Measurements from ENCODE around the gene SLC52A1. TPM values are rescaled to one million over a fixed set of nuclear protein-coding genes. Genes with fewer than 3 reads are reported as not detected.

Gene SLC52A1
- total and polyA plus RNA-seq, 11 donors: 0.12 TPM; not detected in 10

DNA sequence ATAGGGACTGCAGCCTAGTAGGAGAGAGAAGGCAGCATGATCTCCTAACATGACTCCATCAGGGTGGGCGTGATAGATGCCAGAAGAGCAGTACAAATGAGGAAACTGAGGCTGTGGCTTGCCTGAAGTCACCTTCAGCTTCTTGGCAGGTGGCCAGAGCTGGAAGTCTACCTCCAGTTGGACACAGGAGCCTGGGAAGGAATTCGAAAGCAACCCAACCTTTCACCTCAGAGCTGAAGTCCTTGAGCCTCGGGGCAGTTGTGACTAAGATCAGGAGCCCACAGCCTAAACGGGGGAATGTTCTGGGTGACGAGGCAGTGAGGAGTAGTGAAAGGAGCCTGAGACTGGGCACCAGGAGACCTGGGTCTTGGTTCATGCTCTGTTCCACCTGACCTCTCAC lies 9.4 kb upstream of the SLC52A1 start:
- WGBS, 4 donors: 92 to 93% (median 92%) methylated on average over 3 to 5 of the region's 5 CpGs
- TF ChIP-seq, protein P1, sequence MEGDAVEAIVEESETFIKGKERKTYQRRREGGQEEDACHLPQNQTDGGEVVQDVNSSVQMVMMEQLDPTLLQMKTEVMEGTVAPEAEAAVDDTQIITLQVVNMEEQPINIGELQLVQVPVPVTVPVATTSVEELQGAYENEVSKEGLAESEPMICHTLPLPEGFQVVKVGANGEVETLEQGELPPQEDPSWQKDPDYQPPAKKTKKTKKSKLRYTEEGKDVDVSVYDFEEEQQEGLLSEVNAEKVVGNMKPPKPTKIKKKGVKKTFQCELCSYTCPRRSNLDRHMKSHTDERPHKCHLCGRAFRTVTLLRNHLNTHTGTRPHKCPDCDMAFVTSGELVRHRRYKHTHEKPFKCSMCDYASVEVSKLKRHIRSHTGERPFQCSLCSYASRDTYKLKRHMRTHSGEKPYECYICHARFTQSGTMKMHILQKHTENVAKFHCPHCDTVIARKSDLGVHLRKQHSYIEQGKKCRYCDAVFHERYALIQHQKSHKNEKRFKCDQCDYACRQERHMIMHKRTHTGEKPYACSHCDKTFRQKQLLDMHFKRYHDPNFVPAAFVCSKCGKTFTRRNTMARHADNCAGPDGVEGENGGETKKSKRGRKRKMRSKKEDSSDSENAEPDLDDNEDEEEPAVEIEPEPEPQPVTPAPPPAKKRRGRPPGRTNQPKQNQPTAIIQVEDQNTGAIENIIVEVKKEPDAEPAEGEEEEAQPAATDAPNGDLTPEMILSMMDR (IDR thresholded peaks at IDR 0.05): no peak
- no peak for TF ChIP-seq POLR2A (IDR thresholded peaks at IDR 0.05)
- Histone ChIP-seq H3K4me1 (peaks cover 0 to 6% (median 5%) of the 10 kb centered on the region in 12 donors), H3K27ac (no peak overlapping the region), H3K9me3 (no peaks in the 10 kb centered on the region), H3K36me3 (no peaks in the 10 kb centered on the region), H3K27me3 (no peaks in the 10 kb centered on the region), H3K4me3 (no peak overlapping the region)
- no peak for DNase-seq
- ATAC-seq: no peak
- intact Hi-C loops (cut with DNase I): no loop called here

DNA sequence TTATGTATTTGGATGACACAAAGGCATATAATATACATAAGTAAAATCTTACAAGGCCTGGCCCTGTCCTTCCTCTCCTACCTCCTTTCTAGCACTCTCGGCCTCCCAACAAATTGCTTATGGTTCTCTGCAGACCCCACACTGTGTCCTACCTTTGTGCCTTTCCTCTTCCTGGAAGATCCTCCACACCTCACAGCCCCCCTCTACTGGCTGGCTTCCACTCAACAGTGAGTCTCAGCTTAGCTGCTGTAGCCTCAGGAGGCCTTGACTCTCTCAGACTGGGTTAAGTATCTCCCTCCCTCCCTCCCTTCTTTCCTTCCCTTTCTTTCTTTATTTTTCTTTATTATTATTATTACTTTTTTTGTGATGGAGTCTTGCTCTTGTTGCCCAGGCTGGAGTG lies 8.3 kb upstream of the SLC52A1 start:
- no peak for DNase-seq

DNA sequence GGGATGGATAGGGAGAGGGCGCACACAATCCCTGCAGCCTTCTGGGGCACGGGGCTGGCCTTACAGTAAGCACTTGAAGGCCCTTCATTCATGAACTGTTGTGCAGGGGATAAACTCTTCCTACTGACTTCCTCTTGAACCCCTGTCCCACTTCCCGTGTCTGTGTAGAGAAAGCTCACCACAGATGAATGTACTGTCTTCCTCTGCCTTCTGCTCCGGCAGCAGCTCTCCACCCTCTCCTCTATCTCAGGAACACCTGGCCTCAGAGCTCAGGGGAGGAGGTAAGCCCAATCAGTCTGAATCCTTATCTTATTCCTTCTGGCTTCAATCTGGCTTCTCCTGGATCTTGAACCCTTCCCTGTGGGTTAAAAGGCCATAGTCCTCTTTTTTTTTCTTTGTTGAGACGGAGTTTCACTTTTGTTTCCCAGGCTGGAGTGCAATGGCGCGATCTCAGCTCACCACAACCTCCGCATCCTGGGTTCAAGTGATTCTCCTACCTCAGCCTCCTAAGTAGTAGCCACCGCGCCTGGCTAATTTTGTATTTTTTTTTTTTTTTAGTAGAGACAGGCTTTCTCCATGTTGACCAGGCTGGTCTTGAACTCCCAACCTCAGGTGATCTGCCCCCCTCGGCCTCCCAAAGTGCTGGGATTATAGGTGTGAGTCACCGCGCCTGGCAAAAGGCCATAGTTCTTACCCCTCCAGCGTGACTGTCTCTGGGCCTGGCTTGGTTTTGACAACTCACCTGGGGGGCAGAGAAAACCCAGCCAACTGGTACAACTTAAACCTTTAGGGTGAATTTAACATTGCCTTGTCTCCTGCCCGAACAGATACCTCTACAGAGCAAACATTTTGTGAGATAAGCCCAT lies 7.2 kb upstream of the SLC52A1 start:
- intact Hi-C loops (cut with DNase I): no loop called here
- no peaks in the 10 kb centered on the region for H3K36me3 ChIP-seq
- H3K4me3 ChIP-seq: peak overlapping the region in 1 of 12 donors; percentile 8
- peak overlapping the region in 1 of 12 donors; percentile 49 for H3K27ac ChIP-seq
- no peak for ATAC-seq
- WGBS, 4 donors: 85 to 89% (median 87%) methylated on average over 15 of the region's 15 CpGs
- H3K27me3 ChIP-seq: no peaks in the 10 kb centered on the region
- no peak for DNase-seq
- no peak for TF ChIP-seq POLR2A (IDR thresholded peaks at IDR 0.05)
- TF ChIP-seq, protein P1 (IDR thresholded peaks at IDR 0.05): no peak
- no peaks in the 10 kb centered on the region for H3K4me1 ChIP-seq
- H3K9me3 ChIP-seq: no peaks in the 10 kb centered on the region

More for the DNA sequence above, 8.3 kb upstream of the SLC52A1 start:
- Histone ChIP-seq H3K9me3 (no peaks in the 10 kb centered on the region), H3K27ac (no peak overlapping the region), H3K36me3 (no peaks in the 10 kb centered on the region), H3K4me1 (no peaks in the 10 kb centered on the region), H3K4me3 (no peak overlapping the region), H3K27me3 (no peaks in the 10 kb centered on the region)
- intact Hi-C loops (cut with DNase I): no loop called here
- TF ChIP-seq, protein P1 (IDR thresholded peaks at IDR 0.05): no peak
- TF ChIP-seq POLR2A (IDR thresholded peaks at IDR 0.05): no peak
- no peak for ATAC-seq
- WGBS, 4 donors: 93 to 98% (median 95%) methylated on average over 1 of the region's 1 CpG

DNA sequence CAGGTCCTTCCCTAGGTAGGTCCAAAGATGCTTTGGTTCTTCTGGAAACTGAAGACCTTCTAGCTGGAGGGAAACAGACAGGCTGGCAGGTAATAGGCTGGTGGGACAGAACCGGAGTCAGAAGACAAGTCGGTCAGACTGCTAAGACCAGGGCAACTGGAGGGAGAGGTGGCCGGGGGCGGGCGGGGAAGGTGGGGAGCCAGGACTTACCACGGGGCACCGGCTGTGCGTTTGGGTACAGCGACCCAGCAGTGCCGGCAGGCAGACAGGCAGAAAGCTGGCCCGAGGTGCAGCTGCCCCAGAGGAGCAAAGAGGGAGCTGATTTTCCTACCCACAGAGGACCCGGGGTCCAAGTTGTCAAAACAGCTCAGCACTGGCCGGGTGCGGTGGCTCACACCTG lies 575 bp downstream of the SLC52A1 start:
- 83 to 87% (median 85%) methylated on average over 14 of the region's 14 CpGs for WGBS, 4 donors
- Histone ChIP-seq H3K27ac (no peak overlapping the region), H3K4me3 (no peak overlapping the region), H3K4me1 (peaks cover 0 to 20% (median 3%) of the 10 kb centered on the region in 12 donors), H3K27me3 (peaks cover 0 to 20% (median 4%) of the 10 kb centered on the region in 9 donors), H3K9me3 (no peaks in the 10 kb centered on the region), H3K36me3 (no peaks in the 10 kb centered on the region)
- no peak for ATAC-seq
- TF ChIP-seq POLR2A (IDR thresholded peaks at IDR 0.05): no peak
- TF ChIP-seq, protein P1 (IDR thresholded peaks at IDR 0.05): no peak
- intact Hi-C loops (cut with DNase I): loop anchor here in 1 of 10 donors (5.0 kb wide), 1 partner anchor 33 kb away; no protein-coding TSS in a partner anchor
- no peak for DNase-seq
